Nephron (organoid): ENCODE measurements around the gene CNDP1.

Experiments used
- H3K27ac Mint-ChIP-seq, 3 experiments: 2 replicates each; pipeline ENCODE4 v1.8.0; 2020; ENCODE audit warnings: mixed read lengths in 3 of 3, mild to moderate bottlenecking in 2 of 3, moderate library complexity in 1 of 3
- H3K27me3 Mint-ChIP-seq: 2 replicates; pipeline ENCODE4 v1.8.0; 2021; ENCODE audit warnings: low read depth, mild to moderate bottlenecking, moderate library complexity, mixed read lengths
- H3K36me3 Mint-ChIP-seq: 2 replicates; pipeline ENCODE4 v1.8.0; 2020; ENCODE audit warnings: low read depth, mixed read lengths
- H3K4me1 Mint-ChIP-seq: 2 replicates; pipeline ENCODE4 v1.8.0; 2020; ENCODE audit warnings: mixed read lengths
- H3K4me3 Mint-ChIP-seq, 3 experiments: 2 replicates each; pipeline ENCODE4 v1.8.0; 2020; ENCODE audit warnings: mild to moderate bottlenecking in 3 of 3, mixed read lengths in 3 of 3, moderate library complexity in 2 of 3
- H3K9me3 Mint-ChIP-seq: 2 replicates; pipeline ENCODE4 v1.8.0; 2020; ENCODE audit warnings: mixed read lengths
- TF ChIP-seq, protein P1 (sequence below), 3 experiments: fragments of 200-600 bp; sonication (generic); IDR thresholded peaks; one replicate each; pipeline ENCODE4 v1.5.0; 2021; ENCODE audit warnings: antibody characterized with exemption in 3 of 3; ENCODE audit not compliant: unreplicated experiment in 3 of 3

The CNDP1 gene

DNA sequence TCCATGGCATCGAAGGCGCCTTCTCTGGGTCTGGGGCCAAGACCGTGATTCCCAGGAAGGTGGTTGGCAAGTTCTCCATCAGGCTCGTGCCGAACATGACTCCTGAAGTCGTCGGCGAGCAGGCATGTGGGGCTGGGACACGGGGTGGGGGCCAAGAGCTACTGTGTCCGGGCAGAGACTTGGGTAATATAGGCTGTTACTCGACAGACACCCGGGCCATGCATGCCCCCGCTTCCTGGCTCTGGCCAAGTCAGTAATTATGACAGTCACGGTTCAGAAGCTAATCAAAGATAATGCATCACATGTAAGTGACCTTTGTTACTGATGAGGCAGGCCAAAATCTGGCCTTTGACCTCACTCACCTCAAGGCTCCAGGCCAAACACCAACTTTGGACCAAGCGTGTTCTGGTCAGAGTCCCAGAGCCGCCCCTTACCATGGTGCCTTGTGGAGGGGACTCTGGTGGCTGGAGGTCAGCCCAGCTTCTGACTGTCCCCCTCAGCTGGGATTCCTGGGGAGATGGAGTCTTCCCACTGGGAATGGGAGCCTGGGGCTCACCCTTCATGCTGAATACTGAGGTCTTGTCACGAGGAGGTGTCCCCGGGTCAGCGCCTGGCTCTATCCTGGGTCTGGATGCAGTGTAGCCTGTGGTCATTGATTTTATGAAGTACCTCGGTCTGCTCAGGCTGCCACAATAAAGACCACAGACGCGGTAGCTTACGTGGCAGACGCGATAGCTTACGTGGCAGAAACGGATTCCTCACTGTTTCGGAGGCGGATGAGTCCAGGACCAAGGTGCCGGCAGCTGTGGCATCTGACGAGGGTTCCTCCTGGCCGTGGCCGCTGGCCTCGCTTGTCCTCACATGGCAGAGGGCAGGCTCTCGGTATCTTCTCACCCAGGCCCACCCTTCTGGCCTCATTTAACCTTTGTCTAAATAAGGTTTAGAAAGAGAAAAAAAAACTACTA lies 17.7 kb upstream of the CNDP1 start:
- H3K36me3 Mint-ChIP-seq = peaks cover 57% of the 10 kb centered on the region
- no peak overlapping the region for H3K4me3 Mint-ChIP-seq
- TF ChIP-seq, protein P1, sequence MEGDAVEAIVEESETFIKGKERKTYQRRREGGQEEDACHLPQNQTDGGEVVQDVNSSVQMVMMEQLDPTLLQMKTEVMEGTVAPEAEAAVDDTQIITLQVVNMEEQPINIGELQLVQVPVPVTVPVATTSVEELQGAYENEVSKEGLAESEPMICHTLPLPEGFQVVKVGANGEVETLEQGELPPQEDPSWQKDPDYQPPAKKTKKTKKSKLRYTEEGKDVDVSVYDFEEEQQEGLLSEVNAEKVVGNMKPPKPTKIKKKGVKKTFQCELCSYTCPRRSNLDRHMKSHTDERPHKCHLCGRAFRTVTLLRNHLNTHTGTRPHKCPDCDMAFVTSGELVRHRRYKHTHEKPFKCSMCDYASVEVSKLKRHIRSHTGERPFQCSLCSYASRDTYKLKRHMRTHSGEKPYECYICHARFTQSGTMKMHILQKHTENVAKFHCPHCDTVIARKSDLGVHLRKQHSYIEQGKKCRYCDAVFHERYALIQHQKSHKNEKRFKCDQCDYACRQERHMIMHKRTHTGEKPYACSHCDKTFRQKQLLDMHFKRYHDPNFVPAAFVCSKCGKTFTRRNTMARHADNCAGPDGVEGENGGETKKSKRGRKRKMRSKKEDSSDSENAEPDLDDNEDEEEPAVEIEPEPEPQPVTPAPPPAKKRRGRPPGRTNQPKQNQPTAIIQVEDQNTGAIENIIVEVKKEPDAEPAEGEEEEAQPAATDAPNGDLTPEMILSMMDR (IDR thresholded peaks at IDR 0.05; ENCODE audit: unreplicated experiment in 3 of 3) = no peak
- no peaks in the 10 kb centered on the region for H3K27me3 Mint-ChIP-seq
- no peak overlapping the region for H3K27ac Mint-ChIP-seq
- H3K9me3 Mint-ChIP-seq = no peaks in the 10 kb centered on the region
- H3K4me1 Mint-ChIP-seq = no peaks in the 10 kb centered on the region

DNA sequence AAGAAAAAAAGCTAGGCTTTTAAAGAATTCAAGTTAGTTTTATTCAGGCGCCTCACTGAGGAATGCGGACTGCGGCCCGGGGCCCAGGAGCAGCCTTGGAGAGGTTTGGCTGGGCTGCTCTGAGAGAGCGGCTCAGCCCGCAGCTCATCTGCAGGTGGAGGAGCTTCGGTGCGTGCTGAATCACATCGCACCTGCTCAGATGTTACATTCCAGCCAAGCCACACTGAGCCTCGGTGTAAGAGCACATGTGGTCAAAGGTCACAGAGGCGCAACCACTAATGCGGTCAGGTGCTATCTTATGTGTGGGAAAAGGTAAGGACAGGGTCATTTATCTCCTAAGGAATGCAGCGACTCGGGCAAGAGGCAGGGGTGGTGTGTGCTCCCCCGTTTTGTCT lies 17.1 kb upstream of the CNDP1 start:
- H3K27ac Mint-ChIP-seq = no peak overlapping the region

DNA sequence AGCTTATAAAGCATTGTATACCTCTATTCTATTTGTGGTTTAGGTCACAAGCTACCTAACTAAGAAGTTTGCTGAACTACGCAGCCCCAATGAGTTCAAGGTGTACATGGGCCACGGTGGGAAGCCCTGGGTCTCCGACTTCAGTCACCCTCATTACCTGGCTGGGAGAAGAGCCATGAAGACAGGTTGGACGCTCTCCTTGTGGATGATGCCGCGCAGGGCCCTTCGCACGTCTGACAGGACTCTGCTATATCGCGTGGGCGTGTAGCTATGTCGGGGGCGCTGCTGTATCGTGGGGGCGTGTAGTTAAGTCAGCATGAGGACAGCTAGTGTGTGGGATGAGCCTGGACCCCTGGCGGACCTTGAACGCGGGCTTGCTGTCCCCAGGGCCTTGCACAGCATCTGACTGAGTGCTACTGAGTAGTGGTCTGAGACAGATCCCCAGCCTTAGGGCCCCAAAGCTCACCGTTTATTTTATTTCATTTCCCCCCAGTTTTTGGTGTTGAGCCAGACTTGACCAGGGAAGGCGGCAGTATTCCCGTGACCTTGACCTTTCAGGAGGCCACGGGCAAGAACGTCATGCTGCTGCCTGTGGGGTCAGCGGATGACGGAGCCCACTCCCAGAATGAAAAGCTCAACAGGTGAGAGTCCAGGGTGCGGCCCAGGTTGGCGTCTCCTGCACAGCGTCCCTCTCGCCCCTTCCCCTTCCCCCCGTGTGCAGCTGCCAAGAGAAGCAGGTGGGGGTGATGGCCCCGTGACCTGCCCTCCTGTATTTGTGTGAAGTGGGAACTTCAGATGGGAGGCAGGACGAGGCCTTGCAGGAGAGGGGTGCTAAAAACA lies 15.6 kb upstream of the CNDP1 start:
- Mint-ChIP-seq H3K9me3 (no peaks in the 10 kb centered on the region), H3K27ac (no peak overlapping the region), H3K36me3 (peaks cover 63% of the 10 kb centered on the region), H3K4me1 (peaks cover 8% of the 10 kb centered on the region), H3K27me3 (no peaks in the 10 kb centered on the region), H3K4me3 (no peak overlapping the region)
- TF ChIP-seq, protein P1 (IDR thresholded peaks at IDR 0.05; ENCODE audit: unreplicated experiment in 3 of 3) = no peak

More for the DNA sequence above, 17.1 kb upstream of the CNDP1 start:
- H3K4me3 Mint-ChIP-seq = no peak overlapping the region
- TF ChIP-seq, protein P1 (IDR thresholded peaks at IDR 0.05; ENCODE audit: unreplicated experiment in 3 of 3) = no peak
- no peaks in the 10 kb centered on the region for H3K27me3 Mint-ChIP-seq
- H3K4me1 Mint-ChIP-seq = no peaks in the 10 kb centered on the region
- peaks cover 62% of the 10 kb centered on the region for H3K36me3 Mint-ChIP-seq
- H3K9me3 Mint-ChIP-seq = no peaks in the 10 kb centered on the region

DNA sequence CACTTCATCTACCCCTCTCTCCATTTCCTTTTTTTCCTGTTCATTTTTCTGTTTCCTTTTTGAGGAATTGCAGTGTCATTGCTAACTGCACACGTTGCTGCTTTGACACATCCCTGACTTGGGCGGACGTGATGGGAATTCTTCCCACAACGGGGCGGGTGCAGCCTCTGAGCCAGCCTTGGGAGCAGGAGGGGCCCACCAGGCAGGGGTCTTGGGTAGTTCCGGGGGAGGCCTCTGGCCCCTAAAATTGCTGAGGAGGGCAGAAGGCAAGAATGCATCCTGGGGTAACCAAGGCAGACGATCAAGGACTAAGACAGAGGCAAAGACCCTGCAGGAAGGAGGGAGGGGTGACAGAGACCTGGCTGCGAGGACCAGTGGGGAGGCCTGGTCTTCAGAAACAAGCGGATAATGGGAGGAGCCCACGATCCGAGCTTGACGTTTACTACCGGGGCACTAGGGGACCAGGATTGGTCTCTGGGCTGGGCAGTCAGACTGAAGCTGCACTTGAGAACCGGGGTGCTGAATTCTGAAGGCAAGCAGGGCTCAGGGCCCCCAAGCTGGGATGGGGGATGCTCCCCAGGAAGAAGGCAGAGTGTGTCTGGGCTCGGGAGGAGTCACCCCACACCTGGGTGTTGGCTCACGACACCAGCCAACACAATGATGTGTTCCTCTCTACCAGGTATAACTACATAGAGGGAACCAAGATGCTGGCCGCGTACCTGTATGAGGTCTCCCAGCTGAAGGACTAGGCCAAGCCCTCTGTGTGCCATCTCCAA lies 14.8 kb upstream of the CNDP1 start:
- TF ChIP-seq, protein P1 (IDR thresholded peaks at IDR 0.05; ENCODE audit: unreplicated experiment in 3 of 3) = no peak
- Mint-ChIP-seq H3K27ac (no peak overlapping the region), H3K4me3 (no peak overlapping the region), H3K27me3 (no peaks in the 10 kb centered on the region), H3K36me3 (peaks cover 58% of the 10 kb centered on the region), H3K4me1 (peaks cover 16% of the 10 kb centered on the region), H3K9me3 (no peaks in the 10 kb centered on the region)

DNA sequence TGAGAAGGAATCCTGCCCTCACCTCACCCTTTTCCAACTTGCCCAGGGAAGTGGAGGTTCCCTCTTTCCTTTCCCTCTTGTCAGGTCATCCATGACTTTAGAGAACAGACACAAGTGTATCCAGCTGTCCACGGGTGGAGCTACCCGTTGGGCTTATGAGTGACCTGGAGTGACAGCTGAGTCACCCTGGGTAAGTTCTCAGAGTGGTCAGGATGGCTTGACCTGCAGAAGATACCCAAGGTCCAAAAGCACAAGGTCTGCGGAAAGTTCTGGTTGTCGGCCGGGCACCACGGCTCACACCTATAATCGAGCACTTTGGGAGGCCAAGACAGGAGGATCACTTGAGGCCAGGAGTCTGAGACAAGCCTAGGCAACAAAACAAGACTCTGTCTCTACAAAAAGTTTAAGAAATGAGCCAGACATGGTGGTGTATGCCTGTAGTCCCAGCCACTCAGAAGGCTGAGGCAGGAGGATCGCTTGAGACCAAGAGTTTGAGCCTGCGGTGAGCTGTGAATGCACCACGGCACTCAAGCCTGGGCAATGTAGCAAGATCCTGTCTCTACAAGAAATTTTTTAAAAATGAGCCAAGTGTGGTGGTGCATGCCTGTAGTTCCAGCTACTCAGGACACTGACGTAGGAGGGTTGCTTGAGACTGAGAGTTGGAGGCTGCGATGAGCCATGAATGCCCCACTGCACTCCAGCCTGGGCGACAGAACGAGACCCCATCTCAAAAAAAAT lies 14.0 kb upstream of the CNDP1 start:
- H3K9me3 Mint-ChIP-seq = no peaks in the 10 kb centered on the region
- H3K36me3 Mint-ChIP-seq = peaks cover 58% of the 10 kb centered on the region
- peaks cover 16% of the 10 kb centered on the region for H3K4me1 Mint-ChIP-seq
- H3K27ac Mint-ChIP-seq = no peak overlapping the region
- no peak overlapping the region for H3K4me3 Mint-ChIP-seq
- H3K27me3 Mint-ChIP-seq = no peaks in the 10 kb centered on the region
- TF ChIP-seq, protein P1 (IDR thresholded peaks at IDR 0.05; ENCODE audit: unreplicated experiment in 3 of 3) = no peak
